GM21723 (cell line): ENCODE measurements around the gene ITPR1.
A peak's percentile ranks its signal among the peaks of the same experiment; 100 is the strongest.

ENCODE experiments used
- ATAC-seq: cut with Tn5 transposase; IDR thresholded peaks from one replicate; pipeline ENCODE4 v1.9.1; 2021; ENCODE audit warnings: mild to moderate bottlenecking, moderate library complexity; ENCODE audit not compliant: unreplicated experiment

The ITPR1 gene

DNA sequence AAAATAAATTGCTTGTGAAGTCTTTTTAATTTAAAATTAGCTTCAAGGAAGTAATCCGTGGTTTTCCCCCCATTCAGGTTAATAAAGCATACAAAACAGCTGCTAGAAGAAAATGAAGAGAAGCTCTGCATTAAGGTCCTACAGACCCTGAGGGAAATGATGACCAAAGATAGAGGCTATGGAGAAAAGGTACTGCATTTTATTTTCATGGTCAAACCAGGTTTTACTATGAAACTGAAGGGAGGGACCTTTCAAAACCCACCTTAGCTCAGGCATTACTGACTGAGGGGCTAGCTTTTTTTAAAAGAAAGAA is 218.5 kb downstream of the ITPR1 start:
- peak; percentile 10 for ATAC-seq

DNA sequence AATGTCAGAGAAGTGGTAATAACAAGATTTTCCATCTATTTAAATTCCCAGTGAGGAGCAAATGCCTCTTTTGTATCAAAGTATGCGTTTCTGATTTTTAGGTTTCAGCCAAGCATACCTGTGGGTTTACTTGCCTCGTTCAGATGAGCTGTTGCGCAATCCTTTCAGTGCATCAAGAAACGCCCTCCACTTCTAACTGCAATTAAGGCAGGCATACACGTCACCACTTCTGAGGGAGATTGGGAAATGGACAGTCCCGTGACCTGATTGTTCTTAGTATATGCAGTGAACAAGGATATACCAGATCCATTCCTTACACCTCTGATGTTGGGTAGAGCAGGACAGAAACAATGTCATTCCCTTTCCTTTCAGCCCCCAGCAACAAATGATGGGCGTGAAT is 219.0 kb downstream of the ITPR1 start:
- no peak for ATAC-seq

DNA sequence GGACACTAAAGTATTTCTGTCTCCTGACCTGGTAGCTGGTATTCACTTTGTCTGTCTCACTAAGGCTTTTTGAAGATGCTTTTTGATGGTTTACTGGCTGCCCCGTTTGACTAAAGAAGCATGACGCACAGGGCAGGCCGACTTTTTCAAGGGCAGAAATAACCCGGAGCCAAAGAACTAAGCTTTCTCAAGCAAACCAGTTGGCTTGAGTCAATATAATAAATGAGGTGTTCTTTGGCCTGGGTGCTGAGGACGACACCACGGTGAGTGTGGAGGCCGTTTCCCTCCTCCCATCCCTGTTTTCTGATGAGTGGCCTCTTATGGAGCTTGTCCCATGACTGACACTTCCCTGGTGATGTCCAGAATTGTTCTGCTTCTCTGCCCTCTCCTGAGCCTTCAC is 220.9 kb downstream of the ITPR1 start:
- ATAC-seq = no peak

DNA sequence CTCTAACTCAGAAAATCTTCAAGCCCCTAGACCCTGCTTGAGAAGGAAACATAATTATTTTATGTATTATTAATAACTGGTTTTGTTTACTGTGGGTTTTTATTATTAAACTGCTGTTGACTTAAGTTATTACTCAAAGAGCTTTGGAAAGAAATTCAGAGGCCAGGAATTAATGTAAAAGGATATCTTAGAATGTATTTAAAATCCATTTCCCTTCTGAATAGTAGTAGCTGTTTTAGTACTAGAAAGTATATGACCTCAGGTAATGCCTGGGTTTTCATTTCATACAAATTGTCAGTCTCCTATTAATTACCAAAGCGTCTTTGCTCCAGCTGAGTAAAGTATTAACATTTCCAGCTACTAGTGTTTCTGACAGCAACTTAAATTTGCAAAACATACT is 223.1 kb downstream of the ITPR1 start:
- ATAC-seq = no peak

DNA sequence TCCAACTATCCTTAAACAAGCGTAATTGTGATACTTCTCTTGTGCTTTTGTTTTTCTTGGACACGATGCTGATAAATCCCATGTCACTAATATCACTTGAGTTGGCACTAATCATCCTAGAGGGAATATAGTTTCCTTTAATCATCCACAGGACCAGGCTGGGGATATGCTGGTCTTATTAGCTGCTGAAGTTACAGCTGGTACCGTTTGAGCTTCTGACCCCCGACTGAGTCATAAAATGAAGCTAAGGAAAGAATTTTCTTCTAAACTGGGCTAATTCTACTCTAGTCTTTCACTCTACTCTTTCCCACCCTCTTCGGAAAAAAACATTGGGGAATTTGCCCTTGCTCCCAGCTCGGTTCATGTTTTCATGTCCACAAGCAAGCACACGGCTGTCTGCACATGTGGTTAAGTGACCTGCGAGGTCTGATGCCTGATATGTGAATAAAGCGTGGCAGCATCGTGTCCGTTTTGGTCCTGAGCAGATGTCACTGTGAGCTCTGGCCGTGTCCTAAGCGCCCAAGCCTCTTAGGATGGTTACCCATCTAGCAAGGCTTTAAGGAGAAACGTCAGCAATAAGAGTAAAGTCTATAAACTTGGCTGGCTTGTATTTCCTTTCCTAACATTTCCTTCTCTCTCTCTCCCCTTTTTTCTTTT is 223.7 kb downstream of the ITPR1 start:
- ATAC-seq = no peak

DNA sequence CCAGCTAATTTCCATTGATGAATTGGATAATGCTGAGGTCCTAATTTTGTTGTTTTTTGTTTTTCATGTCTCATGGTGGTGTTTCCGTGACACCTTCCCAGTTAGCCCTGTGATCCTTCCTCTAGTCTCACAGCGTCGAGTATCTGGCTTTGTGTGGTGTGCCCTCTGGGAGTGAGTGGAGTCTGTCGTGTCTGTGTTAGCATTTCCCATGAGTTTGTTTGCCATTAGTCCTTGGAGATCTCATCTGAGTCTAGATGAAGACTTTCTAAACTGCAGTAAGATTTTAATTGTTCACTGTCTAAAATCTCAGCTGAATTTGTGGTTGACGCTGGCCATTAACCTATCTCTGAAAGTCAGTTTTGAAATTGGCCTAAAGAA is 224.2 kb downstream of the ITPR1 start:
- no peak for ATAC-seq

DNA sequence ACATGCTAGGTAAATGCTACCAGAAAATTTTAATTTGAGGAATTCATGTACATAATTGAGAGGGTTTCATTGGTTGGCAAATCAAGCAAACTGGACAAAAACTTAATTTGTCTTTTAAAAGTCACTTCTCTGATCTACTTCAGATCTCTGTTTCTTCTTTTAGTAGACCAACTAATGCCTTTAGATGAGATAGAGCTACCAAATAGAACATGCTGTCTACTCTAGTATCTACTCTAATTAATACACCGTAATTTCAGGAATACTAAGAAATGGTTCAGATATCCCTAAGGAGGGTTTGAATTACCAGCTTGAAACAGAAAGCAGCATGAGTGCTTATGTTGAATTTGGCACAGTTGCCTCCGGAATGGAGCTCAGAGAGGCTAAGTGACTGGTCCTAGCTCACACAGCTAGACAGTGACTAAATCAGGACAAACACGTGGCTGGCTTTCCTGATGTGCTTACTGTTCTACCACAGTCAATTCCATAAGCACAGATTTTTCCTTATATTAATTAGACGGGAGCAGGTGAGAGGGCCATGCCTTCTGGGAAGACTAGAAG is 225.1 kb downstream of the ITPR1 start:
- ATAC-seq = no peak

DNA sequence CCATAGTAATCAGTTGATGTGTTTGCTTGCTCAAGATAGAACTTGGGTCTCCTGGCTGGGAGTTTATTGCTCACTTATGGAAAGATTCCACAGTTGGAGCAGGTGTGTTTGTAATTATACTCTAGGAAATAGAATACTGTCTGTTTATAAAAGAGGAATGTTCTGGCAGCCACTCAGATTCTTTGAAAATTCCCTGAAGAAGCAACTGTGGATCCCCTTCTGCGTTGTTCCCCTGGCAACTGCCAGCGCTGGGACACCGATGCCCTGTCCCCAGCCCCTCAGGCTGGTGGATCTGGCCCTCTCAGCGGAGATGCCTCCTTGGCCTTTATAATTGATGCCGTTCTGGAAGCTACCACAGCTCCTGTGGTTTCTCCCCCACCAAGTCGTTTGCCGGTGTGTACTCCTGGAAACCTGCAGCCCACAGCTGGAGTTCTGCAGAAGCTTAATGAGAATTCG is 225.9 kb downstream of the ITPR1 start:
- no peak for ATAC-seq

DNA sequence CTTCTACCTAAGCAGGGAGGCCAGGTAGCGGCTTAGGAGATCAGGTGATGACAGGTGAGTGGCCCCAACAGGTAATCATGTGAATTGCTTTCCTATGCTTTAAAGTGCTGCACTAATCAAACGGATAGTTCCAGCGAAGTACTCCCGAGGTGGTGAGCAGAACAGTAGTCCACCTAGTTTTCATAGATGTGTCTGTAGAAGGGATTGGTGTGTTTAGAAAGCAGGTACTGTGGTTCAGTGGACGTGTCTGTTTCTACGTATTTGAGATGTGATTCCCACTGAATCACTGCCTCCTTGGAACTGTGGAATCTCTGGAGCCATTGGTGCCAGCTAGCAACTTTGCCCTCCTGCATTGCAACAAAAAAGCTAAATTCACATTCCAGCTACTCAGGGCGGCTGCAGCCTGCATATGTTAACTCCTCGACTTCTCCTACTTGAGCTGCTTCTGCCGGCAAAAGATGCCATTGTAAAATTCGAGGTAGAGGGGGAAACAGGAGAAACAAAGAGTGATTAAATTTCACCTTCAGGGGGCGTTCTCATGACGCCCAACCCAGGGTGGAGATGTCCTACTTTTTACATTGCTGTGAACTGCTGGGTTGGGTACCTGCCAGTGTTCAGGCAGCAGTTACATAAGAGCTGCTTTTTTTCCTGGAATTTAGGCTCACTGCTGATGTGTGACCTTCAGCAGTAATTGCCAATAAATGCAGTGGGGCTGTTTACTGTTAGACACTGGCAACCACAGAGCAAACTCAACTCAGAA is 227.3 kb downstream of the ITPR1 start:
- no peak for ATAC-seq

DNA sequence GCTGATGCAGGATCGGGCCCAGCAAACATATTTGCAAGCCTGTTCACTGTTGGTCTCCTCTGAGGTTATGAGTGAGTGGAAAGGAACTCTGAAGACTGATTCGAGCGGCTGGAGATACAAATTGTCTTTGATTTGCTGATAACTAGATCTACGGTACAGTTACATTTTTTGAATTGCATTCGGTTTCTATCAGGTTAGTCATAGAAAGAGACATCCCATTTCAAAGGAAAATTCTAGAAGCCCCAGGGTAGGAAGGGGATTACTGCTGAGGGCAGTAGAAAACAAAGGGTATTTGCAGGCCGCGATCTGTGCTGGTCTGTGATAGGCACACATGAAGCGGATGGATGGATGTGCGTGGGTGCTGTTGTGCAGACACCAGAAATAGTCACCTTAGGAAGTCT is 228.4 kb downstream of the ITPR1 start:
- no peak for ATAC-seq

DNA sequence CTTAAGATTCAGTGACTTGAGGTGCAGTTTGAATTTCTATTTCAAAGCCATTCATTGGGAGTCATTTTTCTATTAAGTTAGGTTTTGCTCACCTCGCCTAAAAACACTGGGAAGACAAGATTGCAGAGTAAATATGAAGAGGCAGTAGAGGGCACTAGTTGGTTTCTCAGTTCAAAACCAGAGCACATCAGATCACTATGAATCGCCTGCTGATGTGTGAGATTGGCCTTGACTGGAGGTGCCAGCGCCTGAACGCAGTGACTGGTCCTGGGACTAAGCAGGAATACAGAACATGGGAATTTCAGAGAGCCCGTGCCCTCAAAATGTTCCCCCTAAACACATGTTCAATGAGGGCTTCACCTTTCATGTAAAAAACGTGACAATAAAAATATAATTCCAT is 229.0 kb downstream of the ITPR1 start:
- ATAC-seq = no peak

DNA sequence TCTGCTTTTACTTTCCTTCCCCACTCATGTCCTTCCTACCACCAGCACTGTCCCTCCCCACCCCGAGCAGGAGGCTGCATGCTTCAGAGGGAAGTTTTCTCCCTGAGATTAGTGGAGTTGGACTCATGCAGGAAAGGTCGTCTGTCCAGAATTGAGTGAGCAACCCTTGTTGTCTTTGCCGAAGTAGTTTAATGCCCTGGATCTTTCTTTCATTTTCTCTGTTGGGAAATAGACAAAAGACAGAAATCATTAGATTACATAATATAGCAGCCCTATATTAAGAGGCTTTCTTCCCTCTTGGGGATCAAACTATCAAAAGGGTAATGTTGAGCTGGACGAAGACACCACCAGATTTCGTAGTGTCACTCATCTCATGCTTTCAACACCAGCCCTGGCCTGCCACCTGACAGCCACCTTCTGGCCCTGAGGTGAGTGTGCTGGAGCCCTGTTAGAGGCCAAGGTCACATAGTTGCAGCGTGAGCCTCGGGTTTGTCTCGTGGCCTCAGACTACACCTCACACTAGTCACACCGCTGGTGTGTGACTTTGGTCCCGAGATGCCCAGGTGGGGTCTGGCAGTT is 231.0 kb downstream of the ITPR1 start:
- no peak for ATAC-seq

DNA sequence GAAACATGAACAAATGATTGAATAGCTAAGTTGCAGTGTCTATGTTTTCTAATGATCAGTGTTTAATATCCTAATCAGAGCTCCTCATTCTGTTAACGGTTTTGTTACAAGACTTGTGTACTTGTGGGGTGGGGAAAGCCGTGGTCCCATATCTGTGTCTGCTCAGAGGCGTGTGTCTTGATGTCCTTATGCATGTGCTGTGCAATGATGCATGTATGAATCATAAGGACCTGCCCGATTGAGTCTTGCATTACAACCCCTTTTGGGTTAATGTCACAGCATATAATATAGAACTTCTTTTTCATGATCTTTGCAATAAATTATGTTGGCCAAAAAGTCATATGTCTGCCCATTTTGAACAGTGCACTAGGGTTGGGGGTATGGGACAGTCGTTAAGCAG is 233.4 kb downstream of the ITPR1 start:
- no peak for ATAC-seq

DNA sequence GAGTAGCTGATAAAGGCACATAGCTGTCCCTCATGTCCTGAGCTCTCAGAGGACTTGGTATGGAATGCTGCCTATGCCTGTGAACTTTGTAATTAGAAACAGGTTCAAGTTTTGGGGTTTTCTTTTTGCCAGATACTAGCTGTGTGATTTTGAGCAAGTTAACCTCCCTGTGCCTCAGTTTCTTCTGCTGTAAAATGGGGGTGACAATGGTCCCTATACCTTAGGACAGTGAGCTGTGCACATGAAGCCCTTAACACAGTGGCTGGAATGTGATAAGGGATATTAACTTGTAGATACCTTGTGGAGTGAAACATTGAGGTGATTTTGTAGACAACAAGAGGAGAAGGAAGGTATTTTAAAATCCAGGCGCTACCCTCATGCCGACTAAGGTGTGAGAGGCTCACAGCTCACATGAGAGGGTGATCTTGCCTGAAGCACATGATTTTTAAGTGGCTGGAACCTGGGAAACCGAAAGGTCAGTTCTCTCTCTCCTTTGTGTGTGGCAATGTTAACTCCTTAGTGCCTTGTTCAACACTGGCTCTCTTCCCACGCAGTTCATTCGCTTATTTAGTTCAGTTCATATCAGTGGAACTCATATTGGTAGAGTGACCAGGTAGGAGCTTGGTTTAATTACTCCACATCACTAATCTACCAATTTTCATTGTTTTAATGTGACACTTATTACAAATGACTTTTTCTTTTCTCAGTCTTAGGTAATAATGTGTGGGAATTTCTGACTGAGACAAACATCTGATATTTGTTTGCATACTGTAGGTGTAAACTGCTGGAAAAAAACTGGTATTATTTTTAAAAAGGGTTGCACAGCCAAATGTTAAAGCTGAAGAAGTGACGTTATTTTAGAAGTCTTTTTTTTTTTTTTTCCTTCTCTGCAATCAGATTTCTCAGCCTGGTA is 236.2 kb downstream of the ITPR1 start:
- no peak for ATAC-seq

DNA sequence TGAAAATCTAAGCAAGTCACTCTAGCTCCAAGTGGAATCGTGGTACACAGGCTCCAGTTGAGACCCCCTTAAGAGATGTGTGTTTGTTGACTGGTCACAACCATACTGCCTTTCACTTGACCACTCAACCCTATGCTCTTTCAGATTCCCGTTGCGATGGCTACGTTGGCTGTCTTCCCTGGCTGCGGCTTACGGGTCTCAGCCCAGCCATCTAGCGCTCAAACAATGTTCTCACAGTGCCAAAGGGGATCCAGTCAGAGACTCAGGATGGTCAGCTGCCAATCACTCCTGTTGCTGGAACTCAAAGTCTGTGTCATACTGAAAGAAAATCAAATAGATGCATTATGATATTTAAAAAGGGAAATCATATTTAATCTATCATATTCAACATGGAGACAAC is 237.6 kb downstream of the ITPR1 start:
- no peak for ATAC-seq

DNA sequence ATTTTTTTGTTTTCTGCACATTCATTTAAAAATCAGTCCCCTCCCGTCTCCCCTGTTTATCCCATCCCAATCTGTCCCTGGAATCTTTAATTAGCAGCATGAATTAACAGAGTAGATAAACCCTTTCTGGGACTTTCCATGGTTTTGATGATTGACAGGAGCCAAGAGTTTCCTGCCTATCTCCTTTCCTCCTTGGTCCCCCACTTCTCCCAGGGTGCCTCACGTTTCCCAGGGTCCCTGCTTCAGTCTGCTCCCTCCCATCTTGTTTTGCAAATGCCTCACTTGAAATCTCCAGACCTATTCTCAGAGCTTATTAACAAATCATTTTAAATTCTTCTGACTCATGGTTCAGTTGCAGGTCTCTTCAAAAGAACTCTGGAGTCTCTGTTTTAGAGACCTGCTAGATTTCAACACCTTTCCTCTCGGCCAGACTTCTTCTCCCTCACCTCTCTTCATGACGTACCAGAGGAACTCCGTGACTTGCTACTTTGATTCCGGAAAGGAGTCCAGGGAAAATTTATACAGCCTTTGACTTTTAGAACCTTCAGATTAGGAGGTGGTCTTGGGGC is 238.5 kb downstream of the ITPR1 start:
- ATAC-seq = no peak

DNA sequence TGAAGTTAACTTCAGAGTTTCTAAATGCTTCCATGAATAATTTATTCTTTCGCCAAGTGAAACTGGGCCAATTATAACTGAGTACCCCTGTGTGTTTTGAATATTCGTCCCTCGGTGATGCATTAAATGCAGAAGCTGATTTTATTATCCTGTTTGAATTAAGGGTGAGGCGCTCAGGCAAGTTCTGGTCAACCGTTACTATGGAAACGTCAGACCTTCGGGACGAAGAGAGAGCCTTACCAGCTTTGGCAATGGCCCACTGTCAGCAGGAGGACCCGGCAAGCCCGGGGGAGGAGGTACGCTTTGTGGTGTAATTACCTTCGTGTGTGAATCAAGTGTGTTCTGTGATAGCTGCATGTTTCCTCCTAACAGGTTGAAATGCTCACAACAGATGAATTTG is 239.8 kb downstream of the ITPR1 start:
- no peak for ATAC-seq

DNA sequence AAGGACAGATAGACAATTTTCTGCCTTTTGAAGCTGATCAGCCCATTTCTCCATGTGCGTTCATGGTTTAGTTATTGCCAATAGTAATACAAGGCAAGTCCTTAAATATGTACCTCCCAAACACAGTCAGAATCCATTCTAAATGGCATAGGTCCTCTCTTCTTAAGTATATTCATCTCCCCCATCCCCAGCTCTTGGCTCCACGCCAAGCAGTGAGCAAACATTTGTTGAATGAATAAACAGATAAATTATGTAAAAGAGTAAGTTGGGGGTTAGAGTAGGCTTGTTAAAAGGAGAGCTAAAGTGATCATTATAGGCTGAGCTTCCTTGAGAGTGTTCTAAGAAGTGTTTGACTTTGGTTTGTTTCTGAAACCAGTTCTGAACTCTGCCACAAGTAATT is 241.3 kb downstream of the ITPR1 start:
- no peak for ATAC-seq

DNA sequence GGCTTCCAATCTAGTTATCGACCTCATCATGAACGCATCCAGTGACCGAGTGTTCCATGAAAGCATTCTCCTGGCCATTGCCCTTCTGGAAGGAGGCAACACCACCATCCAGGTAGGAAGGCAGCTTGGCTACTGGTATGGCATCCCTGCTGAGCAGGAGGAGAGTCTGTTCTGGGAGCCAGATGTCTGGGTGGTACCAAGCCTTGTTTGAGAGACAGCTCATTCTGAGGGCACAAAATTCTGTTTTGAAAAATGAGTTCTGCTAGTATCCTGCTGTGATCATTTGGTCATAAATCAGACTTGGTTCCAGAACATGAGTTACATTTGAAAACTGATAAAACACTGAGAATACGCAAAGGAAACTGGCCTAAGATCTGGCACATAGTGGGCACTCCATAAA is 242.1 kb downstream of the ITPR1 start:
- ATAC-seq = no peak

DNA sequence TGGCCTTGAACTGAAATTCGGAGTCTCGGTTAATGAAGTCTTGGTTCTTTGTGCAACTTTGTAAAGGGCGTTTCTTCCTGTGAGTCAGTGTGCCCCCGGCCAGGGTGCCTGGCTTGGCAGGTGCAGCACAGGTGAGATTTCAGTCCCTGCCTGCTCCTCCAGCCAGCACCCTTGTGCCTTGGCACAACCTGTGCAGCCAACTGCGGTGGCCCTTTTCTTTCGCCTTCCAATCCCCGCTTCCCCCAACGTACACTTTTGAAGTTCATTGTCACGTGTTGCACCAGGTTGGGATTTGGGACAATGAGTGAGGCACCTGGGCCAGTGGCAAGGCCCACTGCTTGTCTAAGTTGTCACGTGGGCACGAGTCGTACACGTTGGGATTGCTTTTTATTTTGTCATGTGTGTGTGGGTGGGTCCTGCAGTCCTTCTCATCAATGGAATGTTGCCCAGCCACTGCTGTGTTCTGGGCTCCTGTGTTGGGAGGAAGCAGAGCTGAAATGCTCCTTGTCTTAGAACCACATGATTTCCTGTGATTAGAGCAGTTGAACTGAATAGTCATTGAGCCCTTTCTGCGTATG is 243.2 kb downstream of the ITPR1 start:
- no peak for ATAC-seq
